Stomach (tissue), 9 donors: Measurements from ENCODE around the gene OMA1. TPM values are rescaled to one million over a fixed set of nuclear protein-coding genes. Genes with fewer than 3 reads are reported as not detected.

Source experiments
- DNase-seq, 2 donors: peaks; one replicate each; pipeline versions ENCODE4 v3.0.0 to v3.0.0-alpha.2; 2013 to 2019
- H3K27ac ChIP-seq, 5 donors: fragments of 200-600 bp in 4 of 5; sonication (generic) in 4 of 5; one replicate each; pipeline ENCODE4 v1.5.1; 2013 to 2019; ENCODE audit warnings: mild to moderate bottlenecking in 1 of 5, moderate library complexity in 1 of 5
- H3K27me3 ChIP-seq, 3 donors: fragments of 200-600 bp; sonication (generic); one replicate each; pipeline ENCODE4 v1.5.1; 2017 to 2019; ENCODE audit warnings: mixed run types in 1 of 3
- H3K36me3 ChIP-seq, 4 donors: fragments of 200-600 bp; sonication (generic); 1 replicate in 3 of 4; 2 replicates in 1 of 4; pipeline ENCODE4 v1.5.1; 2016 to 2019
- H3K4me1 ChIP-seq, 4 donors: fragments of 200-600 bp; sonication (generic); one replicate each; pipeline ENCODE4 v1.5.1; 2016 to 2019
- H3K4me3 ChIP-seq, 4 donors: fragments of 200-600 bp; sonication (generic) in 3 of 4; one replicate each; pipeline ENCODE4 v1.5.1; 2016 to 2019; ENCODE audit warnings: mild to moderate bottlenecking in 1 of 4
- H3K9me3 ChIP-seq, 4 donors: fragments of 200-600 bp; sonication (generic); one replicate each; pipeline ENCODE4 v1.5.1; 2016 to 2019
- CTCF ChIP-seq, 7 experiments: fragments of 450-650 bp in 4 of 7; fragments of 200-600 bp in 3 of 7; sonication (generic) in 3 of 7; IDR thresholded peaks; one replicate each; pipeline ENCODE4 v1.5.1; 2016 to 2019; ENCODE audit warnings: antibody characterized with exemption in 7 of 7, control low read depth in 2 of 7, mild to moderate bottlenecking in 1 of 7
- EP300 ChIP-seq: sonication (generic); formaldehyde crosslinking; IDR thresholded peaks from one replicate; pipeline ENCODE4 v1.6.1; 2017; ENCODE audit warnings: antibody characterized with exemption
- POLR2A ChIP-seq, 4 donors: fragments of 450-650 bp; IDR thresholded peaks; one replicate each; pipeline ENCODE4 v1.6.1; 2016; ENCODE audit warnings: antibody characterized with exemption in 4 of 4, control low read depth in 2 of 4, mild to moderate bottlenecking in 1 of 4, moderate library complexity in 1 of 4
- POLR2AphosphoS5 ChIP-seq, 3 donors: sonication (generic); formaldehyde crosslinking; IDR thresholded peaks; one replicate each; pipeline ENCODE4 v1.6.1; 2016; ENCODE audit warnings: antibody characterized with exemption in 3 of 3
- WGBS, 5 donors: extraction: QIAGEN DNeasy Blood & Tissue Kit in 3 of 5; methylation state at CpG; one replicate each; pipeline versions ENCODE4 v1.1.5 to v1.1.7; 2013 to 2018; 5-methylcytosine and 5-hydroxymethylcytosine counted together
- intact Hi-C: fragments of 100-400 bp; cut with DNase I; formaldehyde crosslinking; loops from one replicate; pipeline ENCODE4 v1.15.1; 2023; ENCODE audit warnings: low total_unique reads
- polyA plus RNA-seq, 3 donors: library from polyadenylated mRNA; stranded (reverse); fragments of 200-250 nt; gene quantifications; one replicate each; pipeline ENCODE4 v1.2.3, GENCODE V29; 2013
- total RNA-seq, 5 donors: library from RNA; depleted of rRNA; stranded (reverse); fragments of >200 nt; gene quantifications; one replicate each; pipeline versions ENCODE4 v1.1.0 to v1.2.3, GENCODE V29; 2014 to 2016
- donor health status: healthy with polysubstance abuse.
- donor health status: Bipolar disorder and iron deficiency.
- donor health status: healthy.

The OMA1 gene
- total and polyA plus RNA-seq, 8 donors = 5.8 to 55.8 (median 19.7) TPM

DNA sequence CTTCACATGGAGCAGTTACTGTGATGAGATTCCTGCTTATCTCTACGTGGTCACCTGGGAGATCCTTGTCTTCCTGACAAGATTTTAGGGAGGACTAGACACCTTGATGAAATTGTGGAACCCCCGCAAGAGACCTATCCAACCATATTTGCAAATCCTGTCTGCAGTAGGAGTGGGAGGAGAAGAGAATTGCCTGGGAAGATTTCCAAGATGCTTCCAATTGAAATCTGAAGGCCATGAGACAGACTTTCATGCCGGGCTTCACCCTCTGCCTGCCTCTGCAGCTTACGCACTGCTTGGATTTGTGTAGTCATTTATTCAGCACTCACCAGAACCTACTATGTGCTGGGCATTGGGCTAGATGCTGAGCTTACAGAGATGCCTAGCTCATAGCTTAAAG lies 106.6 kb downstream of the OMA1 start:
- TF ChIP-seq POLR2A (IDR thresholded peaks at IDR 0.05) (no peak), POLR2AphosphoS5 (IDR thresholded peaks at IDR 0.05) (no peak), CTCF (IDR thresholded peaks at IDR 0.05) (no peak), EP300 (no peak)
- 83 to 93% (median 90%) methylated on average over 4 of the region's 4 CpGs for WGBS, 5 donors
- no peak overlapping the region for H3K27ac ChIP-seq

DNA sequence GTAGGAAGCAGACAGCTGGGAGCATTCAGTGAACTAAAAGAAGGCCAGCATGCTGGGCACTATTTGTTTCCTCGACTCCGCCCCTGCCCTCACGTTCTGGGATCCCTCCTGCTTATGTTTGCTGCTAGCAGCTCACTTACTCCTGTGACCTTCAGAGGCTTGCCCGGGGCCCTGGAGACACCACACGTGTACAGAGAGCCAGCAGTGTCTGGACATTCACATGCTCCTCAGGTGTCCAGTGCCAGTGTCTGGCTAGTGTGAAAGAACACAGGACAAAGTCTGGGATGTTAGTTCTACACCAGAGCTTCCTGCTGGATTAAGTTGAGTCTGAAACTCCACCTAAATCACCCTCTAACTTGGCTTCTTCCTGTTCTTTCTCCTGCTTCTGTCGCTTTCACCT lies 108.1 kb downstream of the OMA1 start:
- TF ChIP-seq CTCF (IDR thresholded peaks at IDR 0.05) (no peak), EP300 (no peak), POLR2A (IDR thresholded peaks at IDR 0.05) (no peak), POLR2AphosphoS5 (IDR thresholded peaks at IDR 0.05) (no peak)
- no peaks in the 10 kb centered on the region for H3K27me3 ChIP-seq
- no peak overlapping the region for H3K27ac ChIP-seq
- H3K4me3 ChIP-seq = no peak overlapping the region
- WGBS, 5 donors = 45 to 68% (median 54%) methylated on average over 5 to 6 of the region's 6 CpGs
- peaks cover 0 to 6% (median 0%) of the 10 kb centered on the region in 4 donors for H3K36me3 ChIP-seq
- no peaks in the 10 kb centered on the region for H3K9me3 ChIP-seq
- intact Hi-C loops = no loop called here
- H3K4me1 ChIP-seq = no peaks in the 10 kb centered on the region
- DNase-seq = no peak

More for the DNA sequence above, 106.6 kb downstream of the OMA1 start:
- H3K9me3 ChIP-seq = no peaks in the 10 kb centered on the region
- peaks cover 0 to 6% (median 0%) of the 10 kb centered on the region in 4 donors for H3K36me3 ChIP-seq
- DNase-seq = no peak
- H3K4me1 ChIP-seq = no peaks in the 10 kb centered on the region
- intact Hi-C loops = no loop called here
- no peak overlapping the region for H3K4me3 ChIP-seq
- H3K27me3 ChIP-seq = no peaks in the 10 kb centered on the region

DNA sequence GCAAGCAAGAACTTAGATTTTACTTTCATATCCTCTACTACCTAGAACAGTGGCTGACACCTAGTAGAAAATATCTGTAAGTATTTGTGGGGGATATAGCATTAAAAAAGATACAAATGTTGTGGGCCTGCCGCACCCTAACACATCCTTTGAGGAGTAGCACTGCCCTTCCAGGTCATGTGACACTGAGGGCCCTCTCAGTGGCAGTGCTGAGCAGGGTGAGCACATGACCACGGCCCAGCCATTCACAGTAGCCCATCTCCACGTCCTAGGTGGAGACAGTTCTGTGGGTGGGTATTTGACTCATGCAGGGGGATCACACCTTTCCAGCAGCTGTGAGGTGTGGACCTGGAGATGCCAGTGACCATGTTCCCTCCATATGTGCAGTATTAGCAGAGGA lies 108.9 kb downstream of the OMA1 start:
- Histone ChIP-seq H3K9me3 (no peaks in the 10 kb centered on the region), H3K27me3 (no peaks in the 10 kb centered on the region), H3K4me1 (no peaks in the 10 kb centered on the region), H3K36me3 (peaks cover 0 to 6% (median 0%) of the 10 kb centered on the region in 4 donors), H3K4me3 (no peak overlapping the region), H3K27ac (no peak overlapping the region)
- no peak for TF ChIP-seq CTCF (IDR thresholded peaks at IDR 0.05)
- TF ChIP-seq POLR2AphosphoS5 (IDR thresholded peaks at IDR 0.05) = no peak
- no peak for TF ChIP-seq EP300
- no peak for TF ChIP-seq POLR2A (IDR thresholded peaks at IDR 0.05)
- DNase-seq = no peak
- intact Hi-C loops = no loop called here
- WGBS, 5 donors = 74 to 91% (median 82%) methylated on average over 3 of the region's 3 CpGs

DNA sequence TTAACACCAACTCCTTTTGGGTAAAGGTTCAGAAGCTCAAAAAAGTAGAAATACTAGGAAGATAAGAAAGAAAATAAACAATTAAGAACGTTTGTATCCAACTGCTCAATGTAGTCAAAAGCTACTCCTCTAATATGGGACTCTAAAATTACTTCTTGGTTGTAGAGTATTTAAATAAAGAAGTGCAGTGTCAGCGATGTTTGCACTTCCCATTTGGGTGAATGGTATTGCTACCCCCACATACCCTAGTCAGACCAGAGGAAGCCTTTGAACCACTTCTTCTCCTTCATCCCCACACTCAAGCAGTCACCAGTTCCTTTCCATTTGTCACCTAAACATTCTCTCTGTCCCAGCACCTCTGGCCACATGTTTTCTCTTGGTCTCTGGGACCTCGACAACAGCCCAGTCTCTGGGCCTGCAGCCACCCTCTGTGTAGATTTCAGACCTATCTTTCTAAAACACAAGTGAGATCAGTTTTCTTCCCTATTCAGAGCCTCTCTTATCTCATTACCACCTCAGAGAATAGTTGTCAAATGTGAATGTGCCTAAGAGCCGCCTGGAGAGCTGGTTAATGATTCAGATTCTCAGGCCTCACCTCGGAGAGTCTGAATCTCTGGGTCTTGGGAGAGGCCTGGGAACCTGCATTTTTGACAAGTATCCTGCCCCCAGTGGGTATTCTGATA lies 109.8 kb downstream of the OMA1 start:
- DNase-seq = no peak
- intact Hi-C loops = no loop called here
- Histone ChIP-seq H3K27ac (no peak overlapping the region), H3K36me3 (peaks cover 0 to 6% (median 0%) of the 10 kb centered on the region in 4 donors), H3K4me1 (no peaks in the 10 kb centered on the region), H3K27me3 (no peaks in the 10 kb centered on the region), H3K9me3 (no peaks in the 10 kb centered on the region), H3K4me3 (no peak overlapping the region)
- TF ChIP-seq EP300 (no peak), CTCF (IDR thresholded peaks at IDR 0.05) (no peak), POLR2AphosphoS5 (IDR thresholded peaks at IDR 0.05) (no peak), POLR2A (IDR thresholded peaks at IDR 0.05) (no peak)
- WGBS, 5 donors = 69 to 84% (median 76%) methylated on average over 5 of the region's 5 CpGs
